H9 (cell line): Measurements from ENCODE around the gene CALHM4. TPM values are rescaled to one million over a fixed set of nuclear protein-coding genes. Genes with fewer than 3 reads are reported as not detected.

ENCODE experiments used
- DNase-seq: peaks from one replicate; pipeline ENCODE4 v3.0.0-alpha.2; 2017
- H2AFZ ChIP-seq: one replicate; pipeline ENCODE4 v1.6.1; 2013; ENCODE audit warnings: mild to moderate bottlenecking, low read length, control low read depth, moderate library complexity
- H2AK5ac ChIP-seq: 2 replicates; pipeline ENCODE4 v1.6.1; 2013; ENCODE audit warnings: low read length, control low read depth, mixed read lengths; ENCODE audit not compliant: insufficient read length
- H2BK120ac ChIP-seq: one replicate; pipeline ENCODE4 v1.6.1; 2013; ENCODE audit warnings: low read depth, mild to moderate bottlenecking, low read length, control low read depth, inconsistent platforms; ENCODE audit not compliant: poor library complexity, severe bottlenecking
- H2BK12ac ChIP-seq: 2 replicates; pipeline ENCODE4 v1.6.1; 2013; ENCODE audit warnings: low read length, control low read depth, mixed read lengths, low read depth; ENCODE audit not compliant: insufficient read length
- H2BK15ac ChIP-seq: 2 replicates; pipeline ENCODE4 v1.6.1; 2013; ENCODE audit warnings: low read depth, low read length, control low read depth
- H2BK20ac ChIP-seq: one replicate; pipeline ENCODE4 v1.6.1; 2013; ENCODE audit warnings: low read depth, mild to moderate bottlenecking, low read length, control low read depth, inconsistent platforms; ENCODE audit not compliant: poor library complexity, severe bottlenecking
- H2BK5ac ChIP-seq: 2 replicates; pipeline ENCODE4 v1.6.1; 2013; ENCODE audit warnings: low read length, control low read depth, mixed read lengths; ENCODE audit not compliant: insufficient read length
- H3K14ac ChIP-seq: 2 replicates; pipeline ENCODE4 v1.6.1; 2013; ENCODE audit warnings: low read length, control low read depth; ENCODE audit not compliant: insufficient read depth
- H3K18ac ChIP-seq: 2 replicates; pipeline ENCODE4 v1.6.1; 2013; ENCODE audit warnings: low read depth, mild to moderate bottlenecking, mixed read lengths, low read length, control low read depth; ENCODE audit not compliant: insufficient read length
- H3K23ac ChIP-seq: 2 replicates; pipeline ENCODE4 v1.6.1; 2013; ENCODE audit warnings: low read length, control low read depth, mixed read lengths, low read depth; ENCODE audit not compliant: insufficient read length
- H3K23me2 ChIP-seq: 2 replicates; pipeline ENCODE4 v1.6.1; 2013; ENCODE audit warnings: low read depth, mild to moderate bottlenecking, mixed read lengths, low read length, control low read depth; ENCODE audit not compliant: insufficient read length, poor library complexity, severe bottlenecking
- H3K27ac ChIP-seq: 2 replicates; pipeline ENCODE4 v1.5.1; 2013; ENCODE audit warnings: low read length, control low read depth, mixed read lengths, low read depth; ENCODE audit not compliant: insufficient read length
- H3K27me3 ChIP-seq: 2 replicates; pipeline ENCODE4 v1.6.1; 2013; ENCODE audit warnings: low read length, control low read depth, inconsistent platforms; ENCODE audit not compliant: insufficient read depth
- H3K4ac ChIP-seq: 2 replicates; pipeline ENCODE4 v1.6.1; 2013; ENCODE audit warnings: low read depth, mild to moderate bottlenecking, control low read depth, inconsistent platforms, low read length, moderate library complexity
- H3K4me1 ChIP-seq: 2 replicates; pipeline ENCODE4 v1.6.1; 2013; ENCODE audit warnings: low read length, control low read depth, inconsistent platforms; ENCODE audit not compliant: insufficient read depth
- H3K4me2 ChIP-seq: 2 replicates; pipeline ENCODE4 v1.6.1; 2013; ENCODE audit warnings: low read length, control low read depth, mixed read lengths; ENCODE audit not compliant: insufficient read length, insufficient read depth
- H3K56ac ChIP-seq: 2 replicates; pipeline ENCODE4 v1.6.1; 2013; ENCODE audit warnings: low read depth, mild to moderate bottlenecking, mixed read lengths, low read length, control low read depth; ENCODE audit not compliant: insufficient read length
- H3K79me1 ChIP-seq: 2 replicates; pipeline ENCODE4 v1.6.1; 2013; ENCODE audit warnings: low read depth, mild to moderate bottlenecking, moderate library complexity, low read length, control low read depth, inconsistent platforms; ENCODE audit not compliant: insufficient read depth, poor library complexity, severe bottlenecking
- H3K79me2 ChIP-seq: 2 replicates; pipeline ENCODE4 v1.6.1; 2013; ENCODE audit warnings: low read length, control low read depth, inconsistent platforms; ENCODE audit not compliant: insufficient read depth
- H3K9ac ChIP-seq: 2 replicates; pipeline ENCODE4 v1.6.1; 2013; ENCODE audit warnings: low read length, control low read depth, mixed read lengths; ENCODE audit not compliant: insufficient read length; ENCODE audit errors: extremely low read depth
- H3K9me3 ChIP-seq: one replicate; pipeline ENCODE4 v1.6.1; 2013; ENCODE audit warnings: low read depth, low read length, inconsistent platforms; ENCODE audit not compliant: control insufficient read depth
- H3T11ph ChIP-seq: one replicate; pipeline ENCODE4 v1.6.1; 2013; ENCODE audit warnings: mild to moderate bottlenecking, low read length, control low read depth, inconsistent platforms
- H4K20me1 ChIP-seq: one replicate; pipeline ENCODE4 v1.6.1; 2013; ENCODE audit not compliant: control insufficient read depth, insufficient read length, insufficient read depth
- H4K5ac ChIP-seq: 2 replicates; pipeline ENCODE4 v1.6.1; 2013; ENCODE audit warnings: low read depth, mild to moderate bottlenecking, mixed read lengths, low read length, control low read depth; ENCODE audit not compliant: insufficient read length
- H4K8ac ChIP-seq: replicated peaks from 2 replicates; pipeline ENCODE4 v1.6.1; 2013; ENCODE audit warnings: low read length, control low read depth, mixed read lengths, low read depth; ENCODE audit not compliant: insufficient read length
- H4K91ac ChIP-seq: 2 replicates; pipeline ENCODE4 v1.6.1; 2013; ENCODE audit warnings: low read depth, mild to moderate bottlenecking, moderate library complexity, mixed read lengths, low read length, control low read depth; ENCODE audit not compliant: insufficient read length
- H3K27ac Mint-ChIP-seq, 3 experiments: 2 replicates in 2 of 3; 3 replicates in 1 of 3; pipeline ENCODE4 v1.8.0; 2020 to 2021; ENCODE audit warnings: mixed read lengths in 3 of 3, mild to moderate bottlenecking in 1 of 3, moderate library complexity in 1 of 3
- H3K27me3 Mint-ChIP-seq: 2 replicates; pipeline ENCODE4 v1.8.0; 2021; ENCODE audit warnings: low read depth, mild to moderate bottlenecking, moderate library complexity, mixed read lengths
- H3K36me3 Mint-ChIP-seq, 3 experiments: 2 replicates in 2 of 3; 3 replicates in 1 of 3; pipeline ENCODE4 v1.8.0; 2020 to 2021; ENCODE audit warnings: low read depth in 3 of 3, mixed read lengths in 3 of 3; ENCODE audit not compliant: insufficient read depth in 1 of 3
- H3K4me1 Mint-ChIP-seq, 2 experiments: 2 replicates each; pipeline ENCODE4 v1.8.0; 2020; ENCODE audit warnings: mixed read lengths in 2 of 2
- H3K4me3 Mint-ChIP-seq, 2 experiments: 2 replicates in 1 of 2; 3 replicates in 1 of 2; pipeline ENCODE4 v1.8.0; 2020 to 2021; ENCODE audit warnings: mild to moderate bottlenecking in 2 of 2, mixed read lengths in 2 of 2, moderate library complexity in 1 of 2
- H3K9me3 Mint-ChIP-seq, 2 experiments: 2 replicates in 1 of 2; 3 replicates in 1 of 2; pipeline ENCODE4 v1.8.0; 2020; ENCODE audit warnings: mild to moderate bottlenecking in 2 of 2, mixed read lengths in 2 of 2, moderate library complexity in 1 of 2
- WGBS: extraction: QIAGEN DNeasy Blood & Tissue Kit; methylation state at CpG from one replicate; pipeline ENCODE4 v1.1.7; 2013; ENCODE audit warnings: missing lambda C conversion rate, low lambda C conversion rate, mixed read lengths; ENCODE audit not compliant: insufficient read length; ENCODE audit errors: extremely low coverage; 5-methylcytosine and 5-hydroxymethylcytosine counted together
- total RNA-seq: library from RNA; stranded (reverse); gene quantifications from 2 replicates; pipeline ENCODE4 v1.2.1, GENCODE V29; 2021
- TF ChIP-seq, protein P1 (sequence below): fragments of 200-600 bp; sonication (generic); conservative IDR thresholded peaks from 3 replicates; pipeline ENCODE4 v1.8.0; 2021; ENCODE audit warnings: antibody characterized with exemption, mild to moderate bottlenecking

CALHM4 gene
- total RNA-seq, 1 experiment from 2014 or later, result not detected

DNA sequence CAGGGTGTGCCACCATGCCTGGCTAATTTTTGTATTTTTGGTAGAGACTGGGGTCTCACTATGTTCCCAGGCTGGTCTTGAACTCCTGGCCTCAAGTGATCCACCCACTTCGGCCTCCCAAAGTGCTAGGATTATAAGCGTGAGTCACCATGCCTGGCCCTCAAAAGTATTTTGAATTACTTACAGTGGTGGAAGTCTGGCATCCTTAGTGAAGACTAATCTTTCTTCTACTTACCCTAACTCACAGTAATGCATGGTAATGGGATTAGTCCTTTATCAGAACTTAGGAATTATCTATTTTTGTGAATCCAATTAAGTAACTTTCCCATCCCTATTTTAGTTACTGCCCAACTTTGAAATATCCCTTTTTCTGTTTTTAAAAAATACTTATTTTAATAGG, 21.7 kb downstream of the CALHM4 start:
- no peak overlapping the region for H4K5ac ChIP-seq
- H3K23ac ChIP-seq, result no peak overlapping the region
- no peak overlapping the region for H3K56ac ChIP-seq
- TF ChIP-seq, protein P1, sequence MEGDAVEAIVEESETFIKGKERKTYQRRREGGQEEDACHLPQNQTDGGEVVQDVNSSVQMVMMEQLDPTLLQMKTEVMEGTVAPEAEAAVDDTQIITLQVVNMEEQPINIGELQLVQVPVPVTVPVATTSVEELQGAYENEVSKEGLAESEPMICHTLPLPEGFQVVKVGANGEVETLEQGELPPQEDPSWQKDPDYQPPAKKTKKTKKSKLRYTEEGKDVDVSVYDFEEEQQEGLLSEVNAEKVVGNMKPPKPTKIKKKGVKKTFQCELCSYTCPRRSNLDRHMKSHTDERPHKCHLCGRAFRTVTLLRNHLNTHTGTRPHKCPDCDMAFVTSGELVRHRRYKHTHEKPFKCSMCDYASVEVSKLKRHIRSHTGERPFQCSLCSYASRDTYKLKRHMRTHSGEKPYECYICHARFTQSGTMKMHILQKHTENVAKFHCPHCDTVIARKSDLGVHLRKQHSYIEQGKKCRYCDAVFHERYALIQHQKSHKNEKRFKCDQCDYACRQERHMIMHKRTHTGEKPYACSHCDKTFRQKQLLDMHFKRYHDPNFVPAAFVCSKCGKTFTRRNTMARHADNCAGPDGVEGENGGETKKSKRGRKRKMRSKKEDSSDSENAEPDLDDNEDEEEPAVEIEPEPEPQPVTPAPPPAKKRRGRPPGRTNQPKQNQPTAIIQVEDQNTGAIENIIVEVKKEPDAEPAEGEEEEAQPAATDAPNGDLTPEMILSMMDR, result no peak
- peaks cover 5% of the 10 kb centered on the region for H3K23me2 ChIP-seq
- H3K14ac ChIP-seq, result no peak overlapping the region
- H3K9ac ChIP-seq, result no peak overlapping the region
- Mint-ChIP-seq H3K9me3 (no peaks in the 10 kb centered on the region), H3K36me3 (peaks cover 0 to 24% (median 0%) of the 10 kb centered on the region in 3 experiments; a peak in 4 of 7 replicates), H3K4me3 (no peak overlapping the region), H3K4me1 (peaks cover 7 to 10% of the 10 kb centered on the region in 2 experiments), H3K27ac (no peak overlapping the region), H3K27me3 (no peaks in the 10 kb centered on the region)
- H4K8ac ChIP-seq, result no peak overlapping the region
- no peak overlapping the region for H3K4me2 ChIP-seq
- H3K9me3 ChIP-seq, result no peaks in the 10 kb centered on the region
- H3K4me1 ChIP-seq, result peaks cover 2% of the 10 kb centered on the region; the same call in 1 of the 2 replicates
- no peaks in the 10 kb centered on the region for H3K79me1 ChIP-seq
- H2BK15ac ChIP-seq, result no peak overlapping the region
- H3K79me2 ChIP-seq, result peaks cover 10% of the 10 kb centered on the region; the same call in 1 of the 2 replicates
- H3K4ac ChIP-seq, result no peak overlapping the region
- no peak overlapping the region for H2AFZ ChIP-seq
- no CpG with 5 or more reads among the region's 2 CpGs for WGBS
- H2BK20ac ChIP-seq, result no peak overlapping the region
- no peak overlapping the region for H2AK5ac ChIP-seq
- H4K20me1 ChIP-seq, result no peaks in the 10 kb centered on the region
- no peak overlapping the region for H2BK5ac ChIP-seq
- H3K18ac ChIP-seq, result no peak overlapping the region
- no peak overlapping the region for H3T11ph ChIP-seq
- H2BK12ac ChIP-seq, result no peak overlapping the region
- H3K27ac ChIP-seq, result no peak overlapping the region
- no peak overlapping the region for H4K91ac ChIP-seq
- no peak for DNase-seq
- H3K27me3 ChIP-seq, result no peaks in the 10 kb centered on the region
- no peak overlapping the region for H2BK120ac ChIP-seq
